Measurements from ENCODE around the gene ACO2.
"Not testable (repeated sequence)": the region's sequence is repeated elsewhere in the genome, so short reads cannot be mapped to it uniquely, and the experiment has no call there.

ACO2 gene

DNA sequence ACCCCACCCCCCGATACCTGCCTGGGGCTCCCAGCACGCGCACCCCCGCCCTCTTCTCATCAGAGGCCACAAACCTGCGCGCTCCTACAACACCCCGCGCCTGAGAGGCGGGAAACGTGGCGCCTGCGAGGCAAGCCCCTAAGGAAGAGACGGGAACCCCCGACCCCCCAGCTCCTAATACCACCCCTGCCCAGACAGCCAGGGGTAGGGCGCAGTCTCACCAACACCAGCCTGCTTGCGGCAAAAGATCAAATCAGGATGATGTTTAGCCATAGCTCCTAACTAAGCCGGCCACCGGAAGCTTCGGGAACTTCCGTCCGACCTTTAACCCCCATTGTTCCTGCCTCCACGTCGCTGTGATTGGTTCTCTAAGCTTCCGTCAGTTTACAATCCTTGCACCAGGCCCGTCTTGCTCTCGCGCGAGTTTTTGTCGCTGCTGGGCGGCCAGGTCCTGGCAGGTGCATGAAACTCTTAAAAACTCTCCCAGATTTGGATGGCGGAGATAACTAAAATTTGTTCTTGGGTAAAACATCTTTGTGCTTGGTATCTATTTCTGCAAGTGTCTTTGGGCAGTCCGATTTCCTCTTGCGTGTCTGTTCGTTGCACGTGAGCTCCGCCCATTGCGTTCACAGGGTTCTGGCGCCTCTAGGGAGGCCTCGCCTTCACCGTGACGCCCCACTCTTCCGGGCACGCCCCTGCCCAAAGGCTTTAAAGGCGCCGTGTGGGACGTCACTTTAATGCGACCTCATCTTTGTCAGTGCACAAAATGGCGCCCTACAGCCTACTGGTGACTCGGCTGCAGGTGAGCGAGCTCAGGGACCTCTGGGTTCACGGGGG lies at the start of gene ACO2, which contains the start of gene PHF5A:
Gene ACO2 (plus strand): TSS at position 737 of the 837 bp plus-strand sequence. CDS start 30 bp downstream, at position 767.
Gene PHF5A (minus strand): TSS at position 312 of the 837 bp plus-strand sequence. CDS start 39 bp downstream, at position 273.
- DNase-seq: peak; percentile 86 to 87

DNA sequence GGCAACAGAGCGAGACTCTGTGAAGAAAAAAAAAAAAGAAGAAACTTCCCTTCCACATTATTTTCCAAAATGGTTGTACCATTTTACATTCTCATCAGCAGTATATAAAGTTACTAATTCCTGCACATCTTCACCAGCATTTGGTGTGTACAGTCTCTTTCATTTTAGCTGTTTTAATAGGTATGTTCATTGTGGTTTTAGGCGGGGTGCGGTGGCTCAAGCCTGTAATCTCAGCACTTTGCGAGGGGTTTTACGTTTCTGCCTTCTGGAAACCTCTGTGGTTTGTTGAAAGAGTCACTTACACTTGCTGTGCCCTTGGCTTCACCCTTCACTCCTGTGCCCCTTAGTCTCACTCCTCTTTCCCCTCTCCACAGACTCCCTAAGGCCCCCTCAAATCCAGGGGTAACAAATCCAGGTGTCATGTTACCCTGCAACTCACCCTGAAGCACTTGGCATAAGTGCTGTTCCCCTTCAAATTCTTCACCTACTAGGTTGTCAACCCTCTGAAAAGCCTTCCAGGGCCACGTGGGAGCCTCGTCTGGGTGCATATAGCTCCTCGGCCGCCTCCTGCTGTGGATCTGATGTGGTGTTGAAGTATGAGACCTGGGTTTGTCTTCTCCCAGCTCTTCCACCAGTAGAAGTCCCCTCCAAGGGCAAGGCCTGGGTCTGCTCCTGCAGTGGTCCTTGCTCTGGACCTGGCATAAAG lies 43.1 kb upstream of the ACO2 start:
- DNase-seq: no peak

DNA sequence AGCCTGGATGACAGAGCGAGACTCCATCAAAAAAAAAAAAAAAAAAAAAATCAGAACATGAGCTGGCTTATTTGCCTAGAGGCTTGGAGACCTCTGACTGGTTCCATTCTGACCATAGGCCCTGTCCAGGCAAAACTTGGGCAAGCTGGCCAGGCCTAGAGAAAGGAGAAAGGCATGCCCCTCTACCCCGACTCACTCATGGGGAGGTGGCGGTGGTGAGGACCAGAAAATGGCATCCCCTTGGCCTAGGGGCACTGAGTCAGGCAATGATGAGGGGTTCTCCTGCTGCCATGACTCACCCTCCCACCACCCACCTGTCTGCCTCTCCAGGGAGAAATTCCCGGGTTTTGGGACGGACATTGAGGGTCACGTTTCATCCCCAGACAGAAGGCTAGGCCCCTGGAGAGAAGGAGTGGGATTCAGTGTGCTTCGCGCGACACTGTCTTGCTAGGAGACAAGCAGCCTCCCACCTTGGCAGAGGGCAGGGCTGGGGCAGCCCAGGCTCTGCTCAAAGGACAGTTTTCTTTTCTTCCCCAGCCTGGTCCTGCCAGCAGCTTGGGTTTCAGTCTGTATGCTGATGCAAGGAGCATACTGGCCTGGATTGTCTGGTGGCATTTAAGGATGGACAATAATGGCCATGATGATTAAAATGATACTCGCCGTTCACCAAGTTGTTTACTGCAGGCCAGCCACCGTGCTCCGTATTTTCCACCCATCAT lies 39.5 kb upstream of the ACO2 start:
- DNase-seq: no peak

DNA sequence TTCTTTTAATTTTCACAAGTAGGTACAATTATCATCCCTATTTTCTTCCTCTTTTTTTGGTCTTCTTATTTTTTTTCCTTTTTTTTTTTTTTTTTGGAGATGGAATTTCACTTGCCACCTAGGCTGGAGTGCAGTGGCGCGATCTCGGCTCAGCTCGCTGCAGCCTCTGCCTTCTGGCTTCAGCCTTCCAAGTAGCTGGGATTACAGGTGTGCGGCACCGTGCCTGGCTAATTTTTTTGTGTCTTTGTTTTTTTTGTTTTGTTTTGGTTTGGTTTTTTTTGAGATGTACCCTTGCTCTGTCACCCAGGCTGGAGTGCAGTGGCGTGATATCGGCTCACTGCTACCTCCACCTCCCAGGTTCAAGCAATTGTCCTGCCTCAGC lies 39.0 kb upstream of the ACO2 start:
- no peak for DNase-seq

DNA sequence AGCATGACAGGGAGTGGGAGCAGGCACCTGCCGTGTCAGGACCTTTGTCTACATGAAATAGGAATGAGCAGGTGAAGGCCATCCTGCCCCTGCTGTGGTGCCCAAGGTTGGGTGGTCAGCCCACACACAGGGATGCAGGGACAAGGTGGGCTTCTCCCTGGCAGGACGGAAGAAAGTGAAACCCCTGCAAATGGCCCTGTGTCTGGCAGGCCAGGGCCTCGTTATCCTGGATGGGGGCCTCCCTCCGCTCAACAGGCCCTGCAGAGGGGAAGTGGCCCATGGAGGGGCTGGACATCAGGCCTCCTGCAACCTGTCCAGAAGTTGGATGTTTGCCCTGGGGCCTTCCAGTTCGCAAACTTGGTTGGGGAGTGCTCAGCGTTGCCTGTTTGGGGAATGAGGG lies 37.3 kb upstream of the ACO2 start:
- no peak for DNase-seq

DNA sequence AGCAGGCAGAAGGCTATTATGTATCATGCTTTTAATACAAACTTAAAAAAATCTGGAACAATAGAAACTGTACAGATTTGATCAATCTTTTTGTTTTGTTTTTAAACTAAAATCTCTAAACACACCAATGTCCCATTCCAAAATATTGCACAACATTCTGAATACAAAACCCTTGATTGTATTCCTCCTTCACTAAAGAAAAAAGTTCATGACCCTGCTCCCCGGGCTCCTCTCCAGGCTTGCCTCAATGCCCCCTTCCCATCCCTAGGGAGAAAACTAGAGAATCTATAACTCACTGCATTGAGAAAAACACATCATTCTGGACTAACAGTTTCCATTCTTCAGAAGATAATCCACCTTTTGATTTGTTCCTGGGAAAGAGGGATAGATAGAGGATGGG lies 35.4 kb upstream of the ACO2 start:
- DNase-seq: not testable (repeated sequence)

DNA sequence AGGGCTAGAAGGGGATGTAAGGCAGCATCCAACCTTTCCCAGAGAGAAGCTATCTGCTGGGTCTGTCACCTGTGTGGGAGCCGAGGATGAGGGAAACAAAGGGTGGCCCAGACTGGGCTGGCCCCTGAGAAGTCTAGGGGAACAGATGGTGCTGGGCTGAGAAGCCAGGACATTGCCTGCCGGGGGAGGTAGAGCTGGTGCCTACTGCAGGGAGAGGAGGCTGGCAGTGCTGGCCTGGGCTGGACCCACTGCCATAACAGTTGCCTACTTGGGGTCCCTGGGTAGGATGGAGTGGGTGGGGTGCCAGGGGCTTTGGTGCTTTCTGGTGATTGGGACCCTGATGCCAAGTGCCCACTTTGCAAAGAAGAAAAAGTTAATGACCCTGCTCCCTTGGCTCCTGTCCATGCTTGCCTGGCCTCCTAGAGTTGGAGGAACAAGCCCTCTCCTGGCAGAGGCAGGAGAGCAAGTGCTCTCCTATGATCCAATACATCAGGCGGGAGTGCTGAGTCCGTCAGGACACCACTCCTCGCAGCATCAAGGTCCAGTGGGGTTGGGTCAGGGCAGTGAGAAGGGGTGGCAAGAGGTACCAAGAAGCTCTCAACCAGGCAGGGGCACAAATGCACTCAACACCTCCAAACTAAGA lies 34.4 kb upstream of the ACO2 start:
- peak in 1 of 2 experiments; percentile 78 for DNase-seq

DNA sequence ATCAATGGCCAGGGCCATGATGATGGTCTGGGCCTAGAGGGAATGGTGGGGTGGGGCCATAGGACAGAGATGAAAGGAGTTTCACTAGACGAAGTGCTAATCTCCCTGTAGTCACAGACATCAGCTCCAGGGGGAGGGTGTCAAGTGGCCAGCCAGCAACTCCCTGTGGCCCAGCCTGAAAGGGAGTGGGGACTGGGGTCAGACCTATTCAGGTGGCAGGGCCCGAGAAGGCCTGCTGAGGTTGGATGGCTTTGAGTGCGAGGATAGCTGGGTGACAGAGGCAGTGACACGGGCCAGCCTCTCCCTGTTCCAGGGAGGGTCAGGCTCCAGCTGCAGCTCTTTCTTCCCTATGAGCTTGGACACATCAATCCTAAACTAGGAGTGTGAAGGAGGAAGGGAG lies 33.4 kb upstream of the ACO2 start:
- DNase-seq: no peak

DNA sequence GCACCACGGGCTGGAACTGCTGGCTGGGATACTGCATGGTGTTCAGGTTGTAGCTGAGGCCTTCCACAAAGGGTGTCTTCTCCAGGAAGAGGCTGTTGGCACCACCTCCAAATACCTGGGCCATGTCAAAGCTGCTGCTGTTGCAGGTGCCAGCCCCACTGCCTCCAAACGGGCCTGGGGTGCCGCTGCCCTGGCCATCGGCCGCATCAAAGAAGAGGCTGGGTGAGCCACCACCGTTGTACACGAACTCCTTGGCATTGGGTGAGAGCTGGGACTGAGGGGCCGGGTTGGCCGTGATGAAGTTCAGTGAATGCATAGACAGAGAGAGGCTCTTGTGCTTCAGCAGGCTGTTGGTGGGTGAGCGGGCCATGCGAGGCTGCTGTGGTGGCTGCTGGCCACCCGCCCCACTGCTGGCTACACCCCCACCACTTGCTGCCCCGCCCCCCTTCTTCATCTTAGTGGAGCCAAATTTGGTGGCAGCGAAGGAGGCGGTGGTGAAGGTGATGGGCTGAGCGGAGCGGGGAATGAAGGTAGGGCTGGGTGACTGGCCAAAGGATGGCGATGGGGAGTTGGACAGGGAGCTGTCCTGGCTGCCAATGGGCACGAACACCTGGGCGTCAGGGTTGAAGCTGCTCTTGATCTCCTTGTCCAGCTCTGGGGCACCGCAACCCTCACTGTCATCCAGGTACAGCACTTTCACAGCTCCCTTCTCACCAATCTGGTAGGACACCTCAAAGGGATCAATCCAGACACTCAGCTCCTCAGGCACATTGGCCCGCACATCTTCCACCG lies 32.4 kb upstream of the ACO2 start:
- DNase-seq: no peak

DNA sequence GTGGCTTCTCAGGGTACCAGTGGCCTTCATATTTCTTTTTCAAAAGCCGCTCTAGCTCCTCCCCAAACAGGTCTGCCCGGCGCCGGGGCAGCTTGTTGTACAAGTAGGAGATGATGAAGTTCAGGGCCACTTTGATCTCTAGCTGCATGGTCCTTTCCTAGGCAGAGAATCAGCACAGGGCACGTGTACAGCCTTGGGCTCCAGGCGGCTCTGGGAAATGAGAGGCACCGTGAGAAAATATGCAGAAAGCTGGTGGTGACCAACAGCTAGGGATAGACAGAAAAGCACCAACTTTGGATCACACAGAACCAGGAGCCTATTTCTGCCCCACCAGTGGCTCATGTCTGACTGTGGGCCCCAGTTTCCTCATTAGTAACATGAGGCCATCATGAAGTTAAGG lies 31.7 kb upstream of the ACO2 start:
- no peak for DNase-seq

DNA sequence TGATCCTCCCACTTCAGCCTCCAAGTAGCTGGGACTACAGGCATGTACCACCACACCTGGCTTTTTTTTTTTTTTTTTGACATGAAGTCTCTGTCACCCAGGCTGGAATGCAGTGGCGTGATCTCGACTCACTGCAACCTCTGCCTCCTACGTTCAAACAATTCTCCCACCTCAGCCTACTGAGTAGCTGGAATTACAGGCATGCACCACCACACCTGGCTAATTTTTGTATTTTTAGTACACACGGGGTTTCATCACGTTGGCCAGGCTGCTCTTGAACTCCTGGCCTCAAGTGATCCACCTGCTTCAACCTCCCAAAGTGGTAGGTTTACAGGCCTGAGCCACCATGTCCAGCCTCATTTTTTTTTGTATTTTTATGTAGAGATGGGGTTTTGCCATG lies 28.4 kb upstream of the ACO2 start:
- DNase-seq: not testable (repeated sequence)

DNA sequence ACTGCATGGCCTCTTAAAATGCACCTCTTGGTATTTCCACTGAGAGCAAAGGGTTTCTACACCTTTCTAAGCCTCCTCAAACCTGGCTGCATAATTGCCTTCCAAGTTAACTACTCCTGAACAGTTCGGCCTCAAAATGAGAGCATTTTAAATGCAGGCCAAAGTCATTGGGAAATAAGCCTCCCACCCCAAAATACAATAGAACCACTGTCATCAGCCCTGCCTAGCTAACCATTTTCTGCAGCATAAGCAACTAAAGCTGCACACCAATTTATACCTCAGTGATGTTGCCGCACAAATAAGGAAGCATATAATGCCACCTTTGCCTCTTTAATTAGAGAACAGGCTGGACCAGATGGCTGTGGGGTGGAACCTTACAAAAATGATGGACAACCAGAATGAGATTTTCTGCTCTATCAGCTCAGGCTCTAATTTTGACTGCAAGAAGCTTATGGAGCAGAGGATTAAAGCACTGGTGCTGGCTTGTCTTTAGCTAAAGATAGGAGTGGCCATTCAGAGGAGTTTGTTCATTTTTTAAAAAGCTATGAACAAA lies 26.6 kb upstream of the ACO2 start:
- DNase-seq: peak; percentile 64 to 75

DNA sequence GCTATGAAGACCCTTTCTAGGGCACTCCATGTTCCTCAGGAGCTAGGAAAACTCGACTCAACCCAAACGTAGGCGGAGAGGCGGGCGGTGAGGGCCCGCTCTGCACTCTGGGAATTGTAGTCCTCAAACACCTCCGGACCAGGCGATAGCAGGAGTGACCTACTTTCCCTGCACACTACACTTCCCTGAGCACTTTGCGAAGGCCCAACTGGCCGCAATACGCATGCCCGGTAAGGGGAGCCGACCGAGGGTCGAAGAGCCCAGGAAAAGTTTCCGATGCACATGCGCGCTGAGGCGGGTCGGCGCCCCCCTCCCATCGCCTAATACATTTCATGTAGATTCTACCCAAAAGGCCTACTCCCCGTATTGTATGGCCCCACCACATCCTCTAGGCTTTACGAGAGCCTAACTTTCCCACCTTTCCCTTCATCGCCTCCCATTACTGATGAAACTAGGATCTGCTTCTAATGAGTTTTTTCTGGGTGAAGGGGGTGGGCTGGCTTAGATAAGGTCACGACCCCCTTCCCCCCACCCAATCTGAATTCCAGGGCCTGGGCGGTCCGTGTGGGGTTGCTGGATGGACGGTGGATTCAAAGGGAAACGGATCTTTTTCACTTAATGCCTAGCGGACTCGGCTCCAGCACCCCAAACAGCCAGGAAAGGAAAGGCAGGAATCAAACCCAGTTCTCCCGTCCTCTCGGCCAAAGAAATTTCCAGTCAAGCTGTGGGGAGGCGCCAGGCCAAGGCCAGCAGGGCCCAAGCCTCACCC lies 24.4 kb upstream of the ACO2 start:
- DNase-seq: peak; percentile 75 to 86

DNA sequence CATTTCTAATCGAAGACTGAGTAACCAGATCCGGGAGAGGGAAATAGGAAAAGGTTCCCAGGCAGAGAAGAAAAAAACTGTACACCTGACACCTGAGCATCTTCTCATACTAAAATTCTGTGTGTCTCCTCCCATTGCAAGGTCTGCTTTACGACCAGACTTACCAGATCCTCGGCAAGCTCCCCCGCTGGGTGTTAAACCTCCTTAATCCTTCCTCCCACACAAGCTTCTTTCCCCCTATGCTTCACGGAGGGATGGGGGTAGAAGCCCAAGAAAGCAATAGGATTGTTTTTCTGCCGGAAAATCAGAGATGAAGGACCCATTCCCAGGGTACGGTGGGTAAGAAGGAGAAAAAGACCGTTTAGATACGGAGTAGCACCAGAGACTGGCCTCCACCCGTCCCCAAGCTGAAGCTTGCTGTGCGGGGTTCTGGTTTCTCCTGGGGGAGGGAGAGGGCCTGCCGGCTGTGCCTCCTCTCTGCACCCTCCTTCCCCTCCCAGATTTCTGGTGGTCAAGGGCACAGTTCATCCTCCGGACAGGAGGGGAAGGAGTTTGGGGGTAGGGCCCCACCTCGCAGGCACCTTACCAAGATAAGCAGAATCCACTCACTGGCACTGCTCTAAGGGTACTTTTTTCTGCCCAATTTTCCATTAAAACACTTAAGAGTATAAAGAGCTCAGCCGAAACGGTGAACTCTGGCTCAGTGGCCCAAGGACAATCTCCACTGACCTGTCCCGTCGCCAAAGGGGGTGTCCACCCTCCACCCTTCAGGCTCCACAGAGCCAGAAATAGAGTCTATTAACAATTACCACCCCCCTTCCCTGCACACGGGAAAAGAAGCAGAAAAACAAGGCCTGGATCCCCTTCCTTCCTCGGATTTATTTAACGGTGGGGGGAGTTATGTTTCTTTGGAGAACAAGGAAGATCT lies 23.5 kb upstream of the ACO2 start:
- no peak for DNase-seq

DNA sequence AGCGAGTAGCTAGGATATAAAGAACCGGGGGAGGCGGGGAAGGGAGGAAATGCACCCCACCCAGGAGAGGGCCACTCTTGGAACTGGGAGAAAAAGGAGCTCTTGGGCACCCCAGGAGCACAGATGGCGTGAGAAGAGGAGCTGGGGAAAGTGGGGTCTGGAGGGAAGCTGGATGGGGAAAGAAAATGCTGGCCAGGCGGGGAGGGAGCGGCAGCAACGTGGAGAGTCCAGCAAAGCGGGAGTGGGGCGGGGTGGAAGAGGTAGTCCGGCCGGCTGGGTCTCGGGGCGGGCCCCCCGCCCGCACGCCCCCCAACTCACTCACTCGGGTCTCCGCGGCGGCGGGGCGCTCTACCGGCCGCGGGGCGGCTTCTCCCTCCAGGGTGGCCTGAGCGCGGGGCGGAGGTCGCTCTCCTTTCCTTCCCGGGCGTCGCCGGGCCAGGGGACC lies 22.8 kb upstream of the ACO2 start:
- DNase-seq: no peak

DNA sequence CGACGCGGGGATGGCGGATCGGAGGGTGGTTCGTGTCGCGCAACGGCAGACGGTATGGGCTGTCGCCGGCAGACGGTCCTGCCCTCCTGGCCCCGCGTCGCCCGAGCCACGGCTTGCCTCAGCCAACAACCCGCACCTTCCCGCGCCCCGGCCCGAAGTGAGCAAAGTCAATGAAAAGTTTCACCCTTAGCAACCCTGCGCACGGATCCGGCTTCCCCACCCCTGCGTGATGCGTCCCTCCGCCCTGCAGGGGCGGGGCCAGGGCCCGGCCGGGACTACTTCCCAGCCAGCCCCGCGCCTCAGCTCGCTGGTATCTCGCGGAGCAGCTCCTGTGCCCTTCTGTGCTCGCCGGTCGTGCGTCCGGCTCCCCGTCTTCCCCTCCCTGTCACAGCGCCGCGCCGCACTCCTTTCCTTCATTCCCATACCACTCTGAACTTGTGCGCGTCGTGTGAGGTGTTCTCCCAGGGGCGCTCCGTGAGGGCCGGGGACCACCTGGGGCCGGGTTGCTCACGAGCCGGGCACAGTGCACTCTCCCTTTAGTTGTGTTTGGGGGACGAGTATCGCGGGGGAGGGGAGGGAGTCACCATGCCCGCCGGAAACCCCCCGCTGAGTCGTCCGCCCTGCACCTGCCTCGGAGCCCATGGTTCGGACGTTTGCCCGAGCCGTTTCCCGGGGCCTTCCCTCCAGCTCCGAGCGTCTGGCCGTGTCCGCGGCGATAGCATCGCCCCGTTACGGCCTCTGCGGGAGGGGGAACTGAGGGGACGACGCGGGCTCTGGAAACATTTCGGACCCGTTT lies 22.1 kb upstream of the ACO2 start, which contains the start of gene TOB2:
Gene TOB2 (minus strand): TSS at position 163 of the 796 bp plus-strand sequence. CDS start 9,456 bp downstream, outside the sequence.
- DNase-seq: peak; percentile 46 to 82

DNA sequence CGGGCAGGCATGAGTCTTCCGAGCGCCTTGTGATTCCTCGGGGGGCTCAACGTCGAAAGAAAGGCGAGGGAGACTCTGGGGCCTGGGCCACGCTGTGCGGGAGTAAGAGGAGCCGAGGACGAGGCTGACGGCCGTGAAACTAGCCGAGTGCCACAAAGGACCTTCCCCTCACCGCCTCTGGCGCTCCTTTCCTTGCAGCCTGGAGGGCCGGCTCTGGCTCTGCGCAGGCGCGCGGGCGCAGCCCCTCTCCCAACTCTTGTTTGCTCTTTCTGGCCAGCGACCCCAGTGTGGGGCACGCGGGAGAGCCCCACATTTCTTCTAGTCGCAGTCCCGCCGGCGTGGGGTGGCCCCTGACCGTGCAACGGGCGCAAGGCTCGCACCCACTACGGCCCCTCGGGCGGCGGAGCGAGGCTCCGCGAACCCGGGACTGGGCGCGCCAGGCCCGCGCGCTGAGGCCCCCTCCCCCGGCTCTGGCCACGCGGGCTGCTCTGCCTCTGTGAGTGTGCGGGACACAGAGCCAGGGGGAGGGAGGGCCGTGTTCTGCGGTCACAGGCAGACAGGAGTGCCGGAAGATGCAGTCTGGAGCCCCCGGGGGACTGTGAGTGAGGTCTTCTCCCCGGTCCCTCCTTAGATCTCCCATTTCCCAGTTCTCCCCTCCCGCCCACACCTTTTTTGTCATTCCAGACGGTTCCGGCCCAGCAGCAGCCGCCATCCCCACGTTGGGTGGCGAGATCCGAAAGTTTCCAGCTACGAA lies 21.3 kb upstream of the ACO2 start:
- no peak for DNase-seq
